ENCODE results near the gene PRRG3.

- no peak for TF ChIP-seq TARDBP (IDR thresholded peaks at IDR 0.05)
- TF ChIP-seq NFRKB (IDR thresholded peaks at IDR 0.05) = no peak
- no peak for TF ChIP-seq ELF4 (IDR thresholded peaks at IDR 0.05)
- TF ChIP-seq BHLHE40 (IDR thresholded peaks at IDR 0.05; ENCODE audit: borderline replicate concordance) = no peak
- no peak for TF ChIP-seq FOXK2 (IDR thresholded peaks at IDR 0.05)
- TF ChIP-seq SUZ12 (IDR thresholded peaks at IDR 0.05) = no peak
- TF ChIP-seq SP1 (IDR thresholded peaks at IDR 0.05) = no peak
- TF ChIP-seq HDGF (IDR thresholded peaks at IDR 0.05; ENCODE audit: borderline replicate concordance) = no peak
- TF ChIP-seq, protein P1, sequence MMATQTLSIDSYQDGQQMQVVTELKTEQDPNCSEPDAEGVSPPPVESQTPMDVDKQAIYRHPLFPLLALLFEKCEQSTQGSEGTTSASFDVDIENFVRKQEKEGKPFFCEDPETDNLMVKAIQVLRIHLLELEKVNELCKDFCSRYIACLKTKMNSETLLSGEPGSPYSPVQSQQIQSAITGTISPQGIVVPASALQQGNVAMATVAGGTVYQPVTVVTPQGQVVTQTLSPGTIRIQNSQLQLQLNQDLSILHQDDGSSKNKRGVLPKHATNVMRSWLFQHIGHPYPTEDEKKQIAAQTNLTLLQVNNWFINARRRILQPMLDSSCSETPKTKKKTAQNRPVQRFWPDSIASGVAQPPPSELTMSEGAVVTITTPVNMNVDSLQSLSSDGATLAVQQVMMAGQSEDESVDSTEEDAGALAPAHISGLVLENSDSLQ (IDR thresholded peaks at IDR 0.05) = no peak
Observed at GRCh38 chrX:151687635-151688034, 7.6 kb upstream of the PRRG3 start.
